ENCODE data around the gene ALDOC. TPM values are rescaled to one million over a fixed set of nuclear protein-coding genes. Genes with fewer than 3 reads are reported as not detected.

Gene ALDOC
- total RNA-seq, 4 donors from 2014 or later = 0.87 to 7.0 (median 3.3) TPM

- ATAC-seq (peak; percentile 73 to 74), DNase-seq (peak in 1 of 2 donors; percentile 43)
- Histone ChIP-seq H3K4me3 (peak overlapping the region; percentile 51 to 69 (median 66)), H3K27ac (peak overlapping the region; percentile 81 to 86 (median 85)), H3K9me3 (no peaks in the 10 kb centered on the region), H3K36me3 (no peaks in the 10 kb centered on the region), H3K4me1 (peaks cover 5% of the 10 kb centered on the region in 2 donors), H3K27me3 (no peaks in the 10 kb centered on the region)
- intact Hi-C loops (cut with DNase I; ENCODE audit: low total_unique reads) (loop anchor here (2.0 kb wide), 1 partner anchor 47 kb away; the partner anchor contains the start of gene UNC119), in situ Hi-C loops (cut with MboI; ENCODE audit: low sequenced_read_pairs in 4 of 4) (no loop called here)
- TF ChIP-seq POLR2A (IDR thresholded peaks at IDR 0.05) (no peak), CTCF (IDR thresholded peaks at IDR 0.05 in 4 of 5, conservative IDR thresholded peaks at IDR 0.05 in 1 of 5) (no peak)
Measured at GRCh38 chr17:28599311-28600184, 22.9 kb upstream of the ALDOC start.

- H3K4me1 ChIP-seq = peaks cover 5% of the 10 kb centered on the region in 2 donors
- in situ Hi-C loops (cut with MboI; ENCODE audit: low sequenced_read_pairs in 4 of 4) = no loop called here
- TF ChIP-seq POLR2A (IDR thresholded peaks at IDR 0.05) (peak; percentile 77 to 85), CTCF (IDR thresholded peaks at IDR 0.05 in 4 of 5, conservative IDR thresholded peaks at IDR 0.05 in 1 of 5) (no peak)
- H3K9me3 ChIP-seq = no peaks in the 10 kb centered on the region
- peak; percentile 94 for ATAC-seq
- H3K36me3 ChIP-seq = no peaks in the 10 kb centered on the region
- H3K27ac ChIP-seq = peak within 1 kb of the TSS; percentile 81 to 86 (median 85)
- intact Hi-C loops (cut with DNase I; ENCODE audit: low total_unique reads) = loop anchor here (2.0 kb wide), 1 partner anchor 46 kb away; the partner anchor contains the start of gene UNC119
- DNase-seq = peak; percentile 84 to 88
- H3K4me3 ChIP-seq = peak within 1 kb of the TSS; percentile 51 to 69 (median 66)
- no peaks in the 10 kb centered on the region for H3K27me3 ChIP-seq
Measured at GRCh38 chr17:28598799-28599310, 22.2 kb upstream of the ALDOC start, which contains the start of gene SPAG5. SPAG5 (minus strand) TSS chr17:28599025; CDS start chr17:28598946, 79 bp downstream.

- Histone ChIP-seq H3K4me3 (peak overlapping the region; percentile 51 to 69 (median 66)), H3K36me3 (no peaks in the 10 kb centered on the region), H3K27me3 (no peaks in the 10 kb centered on the region), H3K27ac (peak overlapping the region in 1 of 4 donors; percentile 84), H3K9me3 (no peaks in the 10 kb centered on the region), H3K4me1 (peaks cover 5% of the 10 kb centered on the region in 2 donors)
- in situ Hi-C loops (cut with MboI; ENCODE audit: low sequenced_read_pairs in 4 of 4) (no loop called here), intact Hi-C loops (cut with DNase I; ENCODE audit: low total_unique reads) (loop anchor here (2.0 kb wide), 1 partner anchor 46 kb away; the partner anchor contains the start of gene UNC119)
- TF ChIP-seq CTCF (IDR thresholded peaks at IDR 0.05 in 4 of 5, conservative IDR thresholded peaks at IDR 0.05 in 1 of 5) = no peak
- no peak for TF ChIP-seq POLR2A (IDR thresholded peaks at IDR 0.05)
- ATAC-seq = no peak
- no peak for DNase-seq
Measured at GRCh38 chr17:28598389-28598788, 21.7 kb upstream of the ALDOC start.

- no peaks in the 10 kb centered on the region for H3K36me3 ChIP-seq
- no peaks in the 10 kb centered on the region for H3K9me3 ChIP-seq
- intact Hi-C loops (cut with DNase I; ENCODE audit: low total_unique reads) (loop anchor here (2.0 kb wide), 1 partner anchor 45 kb away; the partner anchor contains the start of gene UNC119), in situ Hi-C loops (cut with MboI; ENCODE audit: low sequenced_read_pairs in 4 of 4) (no loop called here)
- DNase-seq (no peak), ATAC-seq (no peak)
- H3K4me1 ChIP-seq = peaks cover 5% of the 10 kb centered on the region in 2 donors
- H3K4me3 ChIP-seq = peak overlapping the region in 1 of 4 donors; percentile 65
- TF ChIP-seq CTCF (IDR thresholded peaks at IDR 0.05 in 4 of 5, conservative IDR thresholded peaks at IDR 0.05 in 1 of 5) (no peak), POLR2A (IDR thresholded peaks at IDR 0.05) (no peak)
- H3K27ac ChIP-seq = no peak overlapping the region
- H3K27me3 ChIP-seq = no peaks in the 10 kb centered on the region
Measured at GRCh38 chr17:28597606-28598383, 21.1 kb upstream of the ALDOC start.
